Natural killer cell (primary cell): ENCODE measurements around the gene ITIH2. TPM values are rescaled to one million over a fixed set of nuclear protein-coding genes. Genes with fewer than 3 reads are reported as not detected.

Experiments
- ATAC-seq, 3 donors: fragments of 150-1000 bp in 2 of 3; fragments of 200-7000 bp in 1 of 3; cut with Tn5 transposase; 1 replicate in 1 of 3; 2 replicates in 2 of 3; pipeline ENCODE4 v1.10.0; 2021; ENCODE audit warnings: mild to moderate bottlenecking in 2 of 3, moderate library complexity in 2 of 3
- DNase-seq, 2 donors: peaks; one replicate each; pipeline versions ENCODE4 v3.0.0 to v3.0.0-alpha.2; 2013 to 2021; ENCODE audit warnings: mixed read lengths in 1 of 2
- H3K27ac ChIP-seq: one replicate; pipeline ENCODE4 v1.5.1; 2013; ENCODE audit warnings: mild to moderate bottlenecking, low read length
- H3K27me3 ChIP-seq: one replicate; pipeline ENCODE4 v1.6.1; 2013; ENCODE audit warnings: low read length; ENCODE audit not compliant: control insufficient read depth, insufficient read depth
- H3K36me3 ChIP-seq: one replicate; pipeline ENCODE4 v1.6.1; 2013; ENCODE audit warnings: low read length; ENCODE audit not compliant: control insufficient read depth, insufficient read depth
- H3K4me1 ChIP-seq: one replicate; pipeline ENCODE4 v1.6.1; 2013; ENCODE audit warnings: low read length; ENCODE audit not compliant: control insufficient read depth, insufficient read depth
- H3K4me3 ChIP-seq: one replicate; pipeline ENCODE4 v1.5.1; 2013; ENCODE audit warnings: low read length
- H3K9me3 ChIP-seq: one replicate; pipeline ENCODE4 v1.6.1; 2013; ENCODE audit warnings: low read length; ENCODE audit not compliant: control insufficient read depth, insufficient read depth
- H3K27ac Mint-ChIP-seq, 2 donors: one replicate each; pipeline ENCODE4 v1.8.0; 2022; ENCODE audit warnings: mild to moderate bottlenecking in 2 of 2, mixed read lengths in 2 of 2, moderate library complexity in 1 of 2
- H3K27me3 Mint-ChIP-seq, 2 donors: one replicate each; pipeline ENCODE4 v1.8.0; 2022; ENCODE audit warnings: low read depth in 2 of 2, mixed read lengths in 2 of 2
- H3K36me3 Mint-ChIP-seq: one replicate; pipeline ENCODE4 v1.8.0; 2022; ENCODE audit warnings: mixed read lengths
- H3K4me1 Mint-ChIP-seq, 2 donors: one replicate each; pipeline ENCODE4 v1.8.0; 2022; ENCODE audit warnings: mixed read lengths in 2 of 2
- H3K4me3 Mint-ChIP-seq: one replicate; pipeline ENCODE4 v1.8.0; 2022; ENCODE audit warnings: mild to moderate bottlenecking, moderate library complexity, mixed read lengths
- H3K9me3 Mint-ChIP-seq, 2 donors: one replicate each; pipeline ENCODE4 v1.8.0; 2022; ENCODE audit warnings: mixed read lengths in 2 of 2
- CTCF ChIP-seq: fragments of 200-600 bp; IDR thresholded peaks from one replicate; pipeline ENCODE4 v1.8.0; 2022; ENCODE audit warnings: antibody characterized with exemption
- WGBS: methylation state at CpG from one replicate; pipeline ENCODE4 v1.1.7; 2013; ENCODE audit warnings: missing lambda C conversion rate; ENCODE audit not compliant: insufficient coverage; 5-methylcytosine and 5-hydroxymethylcytosine counted together
- intact Hi-C: fragments of 100-400 bp; cut with micrococcal nuclease; formaldehyde crosslinking; loops from one replicate; pipeline ENCODE4 v1.14.2; 2022
- total RNA-seq, 4 donors: library from RNA; stranded (reverse); fragments of 120-200 nt in 1 of 4; gene quantifications; one replicate each; pipeline versions ENCODE4 v1.2.3 to v1.2.4, GENCODE V29; 2013 to 2022

The ITIH2 gene
- total RNA-seq, 3 donors from 2014 or later (not counting 1 experiment from before 2014, with no cell fraction given): not detected

GRCh38 chr10:7706534-7707073 lies 3.5 kb downstream of the ITIH2 start:
- DNase-seq: no peak
- Mint-ChIP-seq H3K4me3 (no peak overlapping the region), H3K4me1 (no peaks in the 10 kb centered on the region)

GRCh38 chr10:7707102-7707501 lies 4.0 kb downstream of the ITIH2 start:
- no peak for DNase-seq
- no peaks in the 10 kb centered on the region for H3K36me3 ChIP-seq
- Mint-ChIP-seq H3K36me3 (no peaks in the 10 kb centered on the region), H3K4me3 (no peak overlapping the region), H3K4me1 (no peaks in the 10 kb centered on the region), H3K27ac (no peak overlapping the region), H3K9me3 (no peaks in the 10 kb centered on the region), H3K27me3 (peaks cover 33 to 66% of the 10 kb centered on the region in 2 donors)
- no peak overlapping the region for H3K27ac ChIP-seq
- H3K4me3 ChIP-seq: no peak overlapping the region
- intact Hi-C loops: no loop called here
- H3K9me3 ChIP-seq: no peaks in the 10 kb centered on the region
- 84% methylated on average over 4 of the region's 4 CpGs for WGBS
- TF ChIP-seq CTCF: no peak
- no peak for ATAC-seq
- H3K27me3 ChIP-seq: peaks cover 4% of the 10 kb centered on the region
- H3K4me1 ChIP-seq: no peaks in the 10 kb centered on the region

More at GRCh38 chr10:7706534-7707073, 3.5 kb downstream of the ITIH2 start:
- H3K27ac ChIP-seq: no peak overlapping the region
- H3K9me3 ChIP-seq: no peaks in the 10 kb centered on the region
- no peak for ATAC-seq
- H3K27me3 ChIP-seq: peaks cover 4% of the 10 kb centered on the region
- Mint-ChIP-seq H3K27ac (no peak overlapping the region), H3K36me3 (no peaks in the 10 kb centered on the region), H3K27me3 (peaks cover 33 to 62% of the 10 kb centered on the region in 2 donors), H3K9me3 (no peaks in the 10 kb centered on the region)
- 75% methylated on average over 2 of the region's 4 CpGs for WGBS
- no peaks in the 10 kb centered on the region for H3K4me1 ChIP-seq
- intact Hi-C loops: no loop called here
- TF ChIP-seq CTCF: no peak
- H3K4me3 ChIP-seq: no peak overlapping the region
- no peaks in the 10 kb centered on the region for H3K36me3 ChIP-seq

GRCh38 chr10:7707858-7708622 lies 4.9 kb downstream of the ITIH2 start:
- no peak overlapping the region for H3K4me3 Mint-ChIP-seq
- no peak overlapping the region for H3K4me3 ChIP-seq
- intact Hi-C loops: no loop called here
- H3K27ac ChIP-seq: no peak overlapping the region
- ATAC-seq (no peak), DNase-seq (no peak)
- no peaks in the 10 kb centered on the region for H3K4me1 ChIP-seq
- no peaks in the 10 kb centered on the region for H3K36me3 Mint-ChIP-seq
- TF ChIP-seq CTCF: no peak
- no peak overlapping the region for H3K27ac Mint-ChIP-seq
- H3K27me3 ChIP-seq: peaks cover 4% of the 10 kb centered on the region
- no peaks in the 10 kb centered on the region for H3K9me3 Mint-ChIP-seq
- no peaks in the 10 kb centered on the region for H3K9me3 ChIP-seq
- peaks cover 26 to 66% of the 10 kb centered on the region in 2 donors for H3K27me3 Mint-ChIP-seq
- 90% methylated on average over 5 of the region's 5 CpGs for WGBS
- H3K36me3 ChIP-seq: no peaks in the 10 kb centered on the region
- H3K4me1 Mint-ChIP-seq: no peaks in the 10 kb centered on the region
